Measurements from ENCODE around the gene BEST3. TPM values are rescaled to one million over a fixed set of nuclear protein-coding genes. Genes with fewer than 3 reads are reported as not detected.

Gene BEST3
- total RNA-seq: 72.2 TPM

- DNase-seq: peak; percentile 82
Measured at GRCh38 chr12:69698769-69699540, at the start of gene BEST3. Gene BEST3 (minus strand): TSS chr12:69699303. CDS start chr12:69697798, 1,505 bp downstream.

GRCh38 chr12:69744109-69744508 is 45.0 kb upstream of the BEST3 start:
- no peak for DNase-seq

GRCh38 chr12:69739287-69740191 is 40.4 kb upstream of the BEST3 start:
- DNase-seq: peak; percentile 69

- DNase-seq: peak; percentile 94
Measured at GRCh38 chr12:69738351-69739286, 39.5 kb upstream of the BEST3 start, which contains the start of gene RAB3IP. Gene RAB3IP (plus strand): TSS chr12:69738860. CDS start chr12:69755409, 16,549 bp downstream.

GRCh38 chr12:69733638-69734037 is 34.5 kb upstream of the BEST3 start:
- no peak for DNase-seq

- no peak for DNase-seq
Measured at GRCh38 chr12:69732088-69732487, 33.0 kb upstream of the BEST3 start.

- no peak for DNase-seq
Measured at GRCh38 chr12:69726922-69727321, 27.8 kb upstream of the BEST3 start.

GRCh38 chr12:69720750-69721149 is 21.6 kb upstream of the BEST3 start:
- DNase-seq: no peak

- DNase-seq: peak; percentile 6
Measured at GRCh38 chr12:69719336-69720316, 20.5 kb upstream of the BEST3 start.

- no peak for DNase-seq
Measured at GRCh38 chr12:69714542-69714941, 15.4 kb upstream of the BEST3 start.

GRCh38 chr12:69712826-69713225 is 13.7 kb upstream of the BEST3 start:
- no peak for DNase-seq

GRCh38 chr12:69708649-69709048 is 9.5 kb upstream of the BEST3 start:
- DNase-seq: no peak

- no peak for DNase-seq
Measured at GRCh38 chr12:69704357-69704756, 5.3 kb upstream of the BEST3 start.

GRCh38 chr12:69703146-69703642 is 4.1 kb upstream of the BEST3 start:
- DNase-seq: no peak

- no peak for DNase-seq
Measured at GRCh38 chr12:69701826-69702225, 2.7 kb upstream of the BEST3 start.

- DNase-seq: no peak
Measured at GRCh38 chr12:69698054-69698453, 1.0 kb downstream of the BEST3 start.

GRCh38 chr12:69694123-69694522 is 5.0 kb downstream of the BEST3 start:
- no peak for DNase-seq

- no peak for DNase-seq
Measured at GRCh38 chr12:69689638-69690037, 9.5 kb downstream of the BEST3 start.

- peak; percentile 79 for DNase-seq
Measured at GRCh38 chr12:69688471-69689427, 10.4 kb downstream of the BEST3 start.

All from tongue (tissue), 2 donors.